ENCODE results near the gene KLHL41. TPM values are rescaled to one million over a fixed set of nuclear protein-coding genes. Genes with fewer than 3 reads are reported as not detected.
"Not testable (repeated sequence)": the region's sequence is repeated elsewhere in the genome, so short reads cannot be mapped to it uniquely, and the experiment has no call there.

The KLHL41 gene
- total RNA-seq, 1 experiment from 2014 or later: 0.10 TPM

DNA sequence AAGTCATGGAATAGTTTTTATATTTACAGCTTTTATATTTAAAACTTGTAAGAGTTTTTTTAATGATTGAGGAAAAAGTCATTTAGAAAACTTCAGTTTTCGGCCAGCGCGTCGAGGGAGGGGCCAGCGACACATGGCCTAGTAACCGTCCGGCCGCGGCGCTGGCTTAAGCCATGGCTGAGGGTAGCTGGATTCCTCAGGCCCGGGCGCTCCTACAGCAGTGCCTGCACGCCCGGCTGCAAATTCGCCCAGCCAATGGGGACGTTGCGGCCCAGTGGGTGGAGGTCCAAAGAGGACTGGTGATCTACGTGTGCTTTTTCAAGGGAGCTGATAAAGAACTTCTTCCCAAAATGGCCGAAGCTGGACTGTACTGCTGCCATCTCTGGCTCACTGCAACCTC lies 4.9 kb upstream of the KLHL41 start:
- in situ Hi-C loops (cut with HindIII; ENCODE audit: low sequenced_read_pairs): no loop called here
- DNase-seq (ENCODE audit: low spot score): no peak

DNA sequence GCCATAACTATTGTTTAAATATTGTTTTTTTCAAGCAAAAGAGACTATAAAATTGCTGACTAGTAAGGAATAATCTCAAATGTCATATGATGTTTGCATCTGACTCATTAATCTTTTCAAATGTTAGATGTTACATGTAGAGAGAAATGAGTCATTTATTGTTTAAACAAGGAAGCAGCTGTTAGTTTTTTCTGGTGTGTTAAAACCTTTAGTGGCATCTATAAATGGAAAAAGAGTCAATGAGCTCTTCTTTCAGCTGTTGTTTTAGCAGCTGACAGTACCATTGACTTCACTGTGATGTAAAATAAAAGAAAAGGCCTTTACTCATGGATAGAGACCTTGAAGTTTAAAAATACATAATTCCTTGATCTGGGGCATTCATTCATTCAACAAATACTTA lies 1.8 kb upstream of the KLHL41 start:
- DNase-seq (ENCODE audit: low spot score): no peak
- in situ Hi-C loops (cut with HindIII; ENCODE audit: low sequenced_read_pairs): no loop called here

DNA sequence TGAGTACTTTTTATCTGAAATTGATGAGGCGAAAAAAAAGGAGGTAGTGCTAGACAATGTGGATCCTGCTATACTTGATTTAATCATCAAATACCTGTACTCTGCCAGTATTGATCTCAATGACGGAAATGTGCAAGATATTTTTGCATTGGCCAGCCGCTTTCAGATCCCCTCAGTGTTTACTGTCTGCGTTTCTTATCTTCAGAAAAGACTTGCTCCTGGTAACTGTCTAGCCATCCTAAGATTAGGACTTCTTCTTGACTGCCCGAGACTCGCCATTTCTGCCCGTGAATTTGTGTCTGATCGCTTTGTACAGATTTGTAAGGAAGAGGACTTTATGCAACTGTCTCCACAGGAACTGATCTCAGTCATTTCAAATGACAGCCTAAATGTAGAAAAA lies 453 bp downstream of the KLHL41 start:
- in situ Hi-C loops (cut with HindIII; ENCODE audit: low sequenced_read_pairs): no loop called here
- no peak for DNase-seq (ENCODE audit: low spot score)

DNA sequence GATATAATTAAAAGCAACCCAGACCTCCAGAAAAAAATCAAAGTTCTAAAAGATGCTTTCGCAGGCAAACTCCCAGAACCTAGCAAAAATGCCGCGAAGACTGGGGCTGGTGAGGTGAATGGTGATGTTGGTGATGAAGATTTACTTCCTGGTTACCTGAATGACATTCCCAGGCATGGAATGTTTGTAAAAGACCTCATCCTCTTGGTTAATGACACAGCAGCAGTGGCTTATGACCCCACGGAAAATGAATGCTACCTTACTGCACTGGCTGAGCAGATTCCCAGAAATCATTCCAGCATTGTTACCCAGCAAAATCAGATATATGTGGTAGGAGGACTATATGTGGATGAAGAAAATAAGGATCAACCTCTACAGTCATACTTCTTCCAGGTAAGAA lies 994 bp downstream of the KLHL41 start:
- in situ Hi-C loops (cut with HindIII; ENCODE audit: low sequenced_read_pairs): no loop called here
- DNase-seq (ENCODE audit: low spot score): no peak

DNA sequence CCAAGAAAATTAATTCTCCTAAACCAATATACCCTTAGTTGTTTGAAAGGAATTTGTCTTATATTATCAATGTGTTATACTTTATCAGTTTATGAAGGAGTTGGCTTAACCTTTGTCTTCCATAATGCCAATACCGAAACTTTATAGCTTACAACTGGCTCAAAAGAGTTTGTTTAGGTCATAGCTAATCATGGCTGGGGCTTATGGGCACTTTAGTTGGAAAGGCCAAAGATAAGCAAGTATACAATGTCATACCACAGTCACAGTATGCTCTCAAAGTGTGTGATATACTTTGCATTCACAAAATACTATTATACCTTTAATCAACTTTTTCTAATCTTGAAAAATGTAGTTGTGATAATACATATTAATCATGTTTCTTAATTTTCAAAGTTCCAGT lies 2.3 kb downstream of the KLHL41 start:
- no peak for DNase-seq (ENCODE audit: low spot score)
- in situ Hi-C loops (cut with HindIII; ENCODE audit: low sequenced_read_pairs): no loop called here

DNA sequence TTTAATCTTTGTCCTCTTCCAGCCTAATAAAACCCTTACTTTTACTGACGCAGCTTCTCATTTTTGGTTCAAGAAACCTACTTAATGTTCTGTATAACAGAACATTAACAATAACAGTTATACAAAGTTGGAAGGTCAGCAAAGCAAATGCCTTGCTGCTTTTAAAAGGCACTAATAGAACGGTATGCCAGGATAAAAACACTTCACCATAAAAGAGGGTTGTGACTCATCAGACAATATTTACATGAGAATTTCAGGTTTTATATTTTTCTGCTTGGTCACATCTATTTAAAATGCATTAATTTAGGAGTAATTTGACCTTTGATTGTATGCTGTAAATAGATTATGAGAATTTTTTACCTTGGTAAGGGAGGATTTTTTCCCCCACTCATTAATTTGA lies 3.0 kb downstream of the KLHL41 start:
- DNase-seq (ENCODE audit: low spot score): no peak
- in situ Hi-C loops (cut with HindIII; ENCODE audit: low sequenced_read_pairs): no loop called here

DNA sequence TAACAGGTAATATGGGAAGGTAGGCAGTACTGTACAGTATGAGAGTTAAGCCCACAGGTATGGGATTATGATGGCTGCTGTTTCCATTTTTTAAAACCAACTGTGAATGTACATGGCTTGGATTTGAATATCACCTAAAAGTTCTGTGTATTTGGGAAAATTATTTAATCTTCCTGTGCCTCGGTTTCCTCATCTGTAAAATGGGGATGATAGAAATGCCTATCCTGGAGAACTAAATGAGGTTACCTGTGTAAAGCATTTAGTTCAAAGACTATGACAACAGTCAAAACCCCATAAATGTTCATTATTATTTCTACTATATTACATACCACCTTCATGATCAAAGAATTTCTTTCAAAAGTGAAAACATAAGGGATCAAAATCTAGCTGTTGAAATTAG lies 3.6 kb downstream of the KLHL41 start:
- no peak for DNase-seq (ENCODE audit: low spot score)
- in situ Hi-C loops (cut with HindIII; ENCODE audit: low sequenced_read_pairs): no loop called here

DNA sequence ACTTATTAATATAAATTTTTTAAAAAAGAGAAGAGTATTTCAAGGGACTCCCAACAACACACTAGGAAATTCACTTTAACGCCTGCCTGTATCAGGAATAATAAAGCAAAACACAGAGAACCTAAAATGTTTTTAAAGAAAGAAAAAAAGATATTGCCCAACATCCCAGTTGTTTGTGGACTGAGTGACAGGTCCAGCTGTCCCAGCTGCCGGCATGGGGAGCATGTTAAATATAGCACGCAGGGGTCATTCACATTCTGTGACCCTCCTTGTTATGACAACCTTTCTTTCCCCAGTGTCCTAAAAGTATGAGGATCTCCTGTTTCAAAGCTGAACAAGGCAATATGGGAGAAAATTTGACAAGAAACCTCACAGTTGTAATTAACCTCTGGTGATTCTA lies 4.4 kb downstream of the KLHL41 start:
- DNase-seq (ENCODE audit: low spot score): no peak
- in situ Hi-C loops (cut with HindIII; ENCODE audit: low sequenced_read_pairs): no loop called here

DNA sequence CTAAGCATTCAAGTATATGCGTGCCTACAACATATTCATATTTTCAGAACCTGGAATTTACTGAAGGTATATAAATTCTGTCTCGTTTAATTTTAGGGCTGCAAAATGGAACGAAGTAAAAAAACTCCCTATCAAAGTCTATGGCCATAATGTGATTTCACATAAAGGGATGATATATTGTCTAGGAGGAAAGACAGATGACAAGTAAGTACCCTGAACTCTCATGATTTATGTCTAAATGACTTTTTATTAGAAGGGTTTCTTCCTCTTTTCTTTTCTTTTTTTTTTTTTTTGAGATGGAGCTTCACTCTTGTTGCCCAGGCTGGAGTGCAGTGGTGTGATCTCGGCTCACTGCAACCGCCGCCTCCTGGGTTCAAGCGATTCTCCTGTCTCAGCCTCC lies 5.3 kb downstream of the KLHL41 start:
- in situ Hi-C loops (cut with HindIII; ENCODE audit: low sequenced_read_pairs); DNase-seq (ENCODE audit: low spot score): not testable (repeated sequence)

DNA sequence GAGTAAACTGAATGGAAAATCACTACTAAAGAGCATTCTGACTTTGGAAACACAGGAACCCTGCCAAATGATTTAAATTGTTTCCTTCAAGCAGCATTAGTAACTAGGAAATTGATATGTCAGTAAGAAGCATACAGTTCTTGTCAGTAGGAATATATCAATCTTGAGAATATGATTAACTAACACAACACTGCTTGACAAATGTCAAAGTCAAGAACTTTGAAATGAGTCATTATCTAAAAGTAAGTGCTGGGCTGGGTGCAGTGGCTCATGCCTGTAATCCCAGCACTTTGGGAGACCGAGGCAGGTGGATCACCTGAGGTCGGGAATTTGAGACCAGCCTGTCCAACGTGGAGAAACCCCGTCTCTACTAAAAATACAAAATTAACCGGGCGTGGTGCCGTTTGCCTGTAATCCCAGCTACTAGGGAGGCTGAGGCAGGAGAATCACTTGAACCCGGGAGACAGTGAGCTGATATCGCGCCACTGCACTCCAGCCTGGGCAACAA lies 7.0 kb downstream of the KLHL41 start:
- DNase-seq (ENCODE audit: low spot score); in situ Hi-C loops (cut with HindIII; ENCODE audit: low sequenced_read_pairs): not testable (repeated sequence)

DNA sequence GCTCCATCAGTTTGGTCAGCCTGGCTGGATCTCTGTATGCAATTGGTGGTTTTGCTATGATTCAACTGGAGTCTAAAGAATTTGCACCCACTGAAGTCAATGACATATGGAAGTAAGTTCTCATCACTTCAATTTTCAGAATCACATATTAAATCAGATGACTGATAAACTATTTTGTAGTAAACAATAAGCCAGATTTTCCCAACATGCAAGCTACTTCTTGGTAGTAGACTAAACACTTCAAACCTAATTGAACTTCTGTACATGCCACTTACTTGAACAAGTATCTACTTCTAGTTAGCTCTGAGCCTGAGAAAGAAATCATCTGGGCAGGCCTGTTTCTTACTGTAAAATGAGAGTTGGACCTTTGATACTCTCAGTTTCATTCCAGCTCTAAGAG lies 11.4 kb downstream of the KLHL41 start:
- in situ Hi-C loops (cut with HindIII; ENCODE audit: low sequenced_read_pairs): no loop called here
- no peak for DNase-seq (ENCODE audit: low spot score)

DNA sequence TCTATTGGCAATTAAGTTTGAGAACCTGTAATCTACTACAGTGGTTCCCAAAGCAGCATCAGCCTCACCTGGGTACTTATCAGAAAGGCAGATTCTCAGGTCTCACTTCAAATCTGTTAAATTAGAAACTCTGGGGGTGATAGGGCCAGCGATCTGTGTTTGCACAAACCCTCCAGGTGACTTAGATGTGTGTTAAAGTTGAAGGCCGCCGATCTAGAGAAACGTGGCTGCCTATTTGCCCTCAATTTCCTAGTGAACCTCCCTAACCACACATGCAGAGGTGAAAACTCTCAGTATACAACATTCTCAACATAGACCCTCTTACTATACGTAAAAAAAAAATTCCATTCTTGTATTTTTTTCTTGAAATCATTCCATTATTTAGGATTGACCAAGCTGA lies 14.2 kb downstream of the KLHL41 start:
- in situ Hi-C loops (cut with HindIII; ENCODE audit: low sequenced_read_pairs): no loop called here
- DNase-seq (ENCODE audit: low spot score): no peak

DNA sequence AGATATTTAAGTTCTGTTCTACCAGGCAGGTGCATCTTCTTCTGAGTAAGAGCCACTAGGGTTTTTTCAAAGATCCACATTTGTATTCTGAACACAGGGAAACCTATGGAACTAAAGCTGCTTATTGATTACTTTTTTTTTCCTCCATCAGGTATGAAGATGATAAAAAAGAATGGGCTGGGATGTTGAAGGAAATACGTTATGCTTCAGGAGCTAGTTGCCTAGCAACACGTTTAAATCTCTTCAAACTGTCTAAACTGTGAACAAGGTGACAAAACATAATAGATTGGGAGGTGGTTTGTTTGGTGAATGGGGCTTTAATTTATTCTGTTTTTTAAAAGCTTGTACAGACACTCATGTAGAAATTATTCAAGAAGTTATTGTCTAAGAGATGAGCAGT lies 15.9 kb downstream of the KLHL41 start:
- in situ Hi-C loops (cut with HindIII; ENCODE audit: low sequenced_read_pairs): no loop called here

DNA sequence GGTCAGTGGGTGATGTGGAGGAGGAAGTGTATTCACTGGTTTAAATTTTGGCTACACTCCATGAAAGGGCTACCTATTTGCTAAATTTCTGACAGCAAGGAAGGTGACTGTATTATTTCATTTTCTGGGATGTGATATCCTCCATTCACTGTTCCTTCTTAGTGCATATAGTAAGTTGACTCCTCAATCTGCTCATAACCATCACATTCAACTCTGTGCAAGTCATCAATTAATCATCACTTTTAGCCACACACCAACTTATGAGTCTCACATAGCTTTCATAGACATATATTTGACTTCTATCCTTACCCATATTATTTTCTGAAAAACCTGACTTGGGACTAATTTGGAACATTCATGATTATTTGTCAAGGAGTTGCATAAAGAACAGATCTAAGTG lies 16.9 kb downstream of the KLHL41 start:
- in situ Hi-C loops (cut with HindIII; ENCODE audit: low sequenced_read_pairs): no loop called here

More for the DNA sequence above, 15.9 kb downstream of the KLHL41 start:
- no peak for DNase-seq (ENCODE audit: low spot score)

DNA sequence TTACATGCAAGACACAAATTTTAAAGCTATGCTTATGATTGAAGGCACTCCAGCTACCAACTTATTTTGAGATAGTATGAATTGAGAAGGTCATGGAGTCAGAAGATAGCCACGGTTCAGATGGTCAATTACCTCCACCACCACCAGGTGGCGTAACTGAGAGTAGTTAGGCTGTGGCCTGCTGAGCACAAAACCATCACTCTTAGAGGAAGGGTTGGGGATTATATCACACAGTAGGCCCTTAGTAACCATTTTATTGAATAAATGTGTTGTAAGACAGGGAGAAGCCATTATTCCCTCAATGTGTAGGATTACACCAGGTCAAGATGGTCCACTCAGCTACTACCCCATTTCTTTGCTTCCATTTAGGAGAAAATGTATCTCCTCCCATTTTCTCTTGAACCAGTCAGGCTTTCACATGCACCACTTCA lies 18.8 kb downstream of the KLHL41 start:
- DNase-seq (ENCODE audit: low spot score): peak; percentile 55
- in situ Hi-C loops (cut with HindIII; ENCODE audit: low sequenced_read_pairs): no loop called here

More for the DNA sequence above, 16.9 kb downstream of the KLHL41 start:
- DNase-seq (ENCODE audit: low spot score): no peak

DNA sequence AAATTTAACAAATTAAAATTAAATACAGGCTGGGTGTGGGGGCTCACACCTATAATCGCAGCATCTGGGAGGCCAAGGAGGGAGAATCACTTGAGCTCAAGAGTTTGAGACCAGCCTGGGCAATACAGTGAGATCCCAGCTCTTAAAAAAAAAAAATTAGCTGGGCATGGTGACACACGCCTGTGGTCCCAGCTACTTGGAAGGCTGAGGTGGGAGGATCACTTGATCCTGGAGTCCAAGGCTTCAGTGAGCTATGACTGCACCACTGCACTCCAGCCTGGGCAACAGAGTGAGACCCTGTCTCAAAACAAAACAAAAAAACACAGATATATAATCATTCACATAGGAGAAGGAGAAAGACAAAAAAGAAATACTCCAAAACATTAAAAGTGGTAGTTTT lies 30.0 kb downstream of the KLHL41 start:
- in situ Hi-C loops (cut with HindIII; ENCODE audit: low sequenced_read_pairs); DNase-seq (ENCODE audit: low spot score): not testable (repeated sequence)

DNA sequence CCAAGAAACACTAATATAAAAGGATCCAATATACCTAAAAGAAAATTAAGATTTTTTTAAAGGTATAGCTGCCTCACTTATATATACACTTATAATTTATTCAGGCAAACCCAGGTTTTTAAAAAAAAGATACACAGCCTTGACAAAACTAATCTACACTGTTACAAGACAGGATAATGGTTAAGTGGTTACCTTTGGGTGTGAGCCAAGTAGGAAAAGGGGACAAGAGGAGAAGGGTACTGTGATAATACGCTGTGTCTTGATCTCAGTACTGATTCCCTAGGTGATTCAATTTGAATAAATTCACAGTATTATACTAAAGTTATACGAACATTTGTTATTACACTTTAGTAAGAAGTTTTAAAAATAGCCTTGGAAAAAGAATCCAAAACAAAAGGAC lies 30.6 kb downstream of the KLHL41 start:
- DNase-seq (ENCODE audit: low spot score): no peak
- in situ Hi-C loops (cut with HindIII; ENCODE audit: low sequenced_read_pairs): no loop called here

DNA sequence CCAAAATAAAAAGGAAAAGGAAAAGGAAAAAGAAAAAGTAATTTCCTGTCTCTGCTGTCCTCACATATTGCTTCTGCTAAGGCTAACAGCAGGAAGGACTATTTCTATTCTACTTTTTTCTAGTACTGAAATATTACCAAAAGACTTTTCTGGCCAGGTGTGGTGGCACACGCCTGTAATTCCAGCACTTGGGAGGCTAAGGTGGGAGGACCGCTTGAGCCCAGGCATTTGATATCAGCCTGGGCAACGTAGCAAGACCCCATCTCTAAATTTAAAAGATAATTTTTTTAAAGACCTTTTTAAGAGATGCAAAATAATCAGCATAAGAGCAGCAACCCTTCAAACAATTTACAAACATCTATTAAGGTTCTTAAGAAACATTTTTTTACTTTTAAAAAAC lies 32.9 kb downstream of the KLHL41 start:
- in situ Hi-C loops (cut with HindIII; ENCODE audit: low sequenced_read_pairs): no loop called here
- DNase-seq (ENCODE audit: low spot score): no peak

DNA sequence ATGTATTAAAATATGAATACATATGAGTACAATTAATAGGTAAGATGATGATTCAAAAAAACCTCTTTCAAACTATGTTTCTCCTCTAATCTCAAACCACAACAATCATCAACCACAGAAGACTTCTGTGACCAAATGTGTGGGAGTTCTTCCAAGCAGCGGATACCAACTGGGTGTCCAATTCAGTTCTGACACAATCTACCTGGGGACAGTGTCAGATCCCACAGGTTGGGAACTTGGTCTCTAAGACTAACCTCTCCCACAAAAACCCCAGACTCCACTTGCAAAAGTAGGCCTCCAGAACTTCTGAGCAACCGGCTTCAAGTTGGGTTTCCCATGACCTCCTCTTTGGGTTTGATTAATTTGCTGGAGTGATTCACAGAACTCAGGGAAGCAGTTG lies 37.3 kb downstream of the KLHL41 start:
- DNase-seq (ENCODE audit: low spot score): no peak
- in situ Hi-C loops (cut with HindIII; ENCODE audit: low sequenced_read_pairs): no loop called here

DNA sequence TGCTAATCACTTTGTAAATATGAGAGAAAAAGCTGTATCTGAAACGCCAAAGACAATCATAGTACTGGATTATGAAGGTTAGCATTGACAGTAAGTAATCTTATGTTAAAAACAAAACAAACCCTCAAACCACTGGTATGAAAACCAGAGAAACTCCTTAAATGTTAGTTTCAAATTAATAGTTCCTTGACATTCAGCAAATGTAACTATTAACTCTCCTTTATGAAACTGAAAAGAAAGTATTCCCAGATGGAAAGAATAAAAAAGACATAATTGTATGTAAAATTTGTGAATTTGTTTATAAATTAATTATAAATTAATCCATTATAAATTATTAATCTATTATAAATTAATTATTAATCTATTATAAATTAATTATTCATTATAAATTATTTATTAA lies 51.9 kb downstream of the KLHL41 start:
- in situ Hi-C loops (cut with HindIII; ENCODE audit: low sequenced_read_pairs): no loop called here
- DNase-seq (ENCODE audit: low spot score): no peak

DNA sequence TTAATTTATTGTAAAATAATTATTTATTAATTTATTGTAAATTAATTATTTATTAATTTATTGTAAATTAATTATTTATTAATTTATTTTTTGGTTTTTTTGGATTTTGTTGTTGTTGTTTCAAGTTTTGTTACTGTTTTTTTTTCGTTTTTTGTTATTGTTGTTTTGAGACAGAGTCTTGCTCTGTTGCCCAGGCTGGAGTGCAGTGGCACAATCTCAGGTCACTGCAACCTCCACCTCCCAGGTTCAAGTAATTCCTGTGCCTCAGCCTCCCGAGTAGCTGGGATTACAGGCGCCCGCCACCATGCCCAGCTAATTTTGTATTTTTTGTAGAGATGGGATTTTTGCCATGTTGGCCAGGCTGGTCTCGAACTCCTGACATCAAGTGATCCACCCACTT lies 52.6 kb downstream of the KLHL41 start:
- DNase-seq (ENCODE audit: low spot score); in situ Hi-C loops (cut with HindIII; ENCODE audit: low sequenced_read_pairs): not testable (repeated sequence)

DNA sequence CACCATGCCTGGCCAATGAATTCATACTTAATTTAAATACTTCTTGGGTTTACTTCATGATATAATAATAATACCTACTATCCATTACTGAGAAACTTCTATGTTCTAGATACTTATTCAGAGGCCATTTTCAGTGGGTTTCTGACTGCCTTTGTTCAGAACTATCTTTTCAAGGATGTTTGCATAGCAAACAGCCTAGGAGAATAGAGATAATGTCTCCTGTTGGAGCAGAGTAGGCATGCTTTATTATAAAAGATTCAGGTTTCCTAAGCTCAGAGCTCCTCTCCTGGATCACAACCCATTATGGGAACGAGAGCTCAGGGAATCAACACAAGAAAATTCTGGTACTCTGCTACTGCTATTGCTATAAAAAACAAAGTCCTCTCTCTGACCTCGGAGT lies 53.0 kb downstream of the KLHL41 start:
- in situ Hi-C loops (cut with HindIII; ENCODE audit: low sequenced_read_pairs): no loop called here

More for the DNA sequence above, 53.0 kb downstream of the KLHL41 start:
- no peak for DNase-seq (ENCODE audit: low spot score)

Data from G401 (cell line).